KMS-11 (cell line): ENCODE results near the gene NXN.

Experiments used
- H2AFZ ChIP-seq: fragments of 200-600 bp; sonication (generic); 2 replicates; pipeline ENCODE4 v1.6.1; 2016; ENCODE audit warnings: antibody characterized with exemption, mixed run types, low read depth
- H3K27ac ChIP-seq: fragments of 200-600 bp; sonication (generic); 2 replicates; pipeline ENCODE4 v1.6.1; 2016; ENCODE audit warnings: mild to moderate bottlenecking, mixed run types
- H3K27me3 ChIP-seq: fragments of 200-600 bp; sonication (generic); 2 replicates; pipeline ENCODE4 v1.6.1; 2017; ENCODE audit warnings: mild to moderate bottlenecking, low read depth, mixed run types, moderate library complexity; ENCODE audit not compliant: insufficient read depth
- H3K36me3 ChIP-seq: fragments of 200-600 bp; sonication (generic); 2 replicates; pipeline ENCODE4 v1.6.1; 2017; ENCODE audit warnings: mild to moderate bottlenecking, mixed run types; ENCODE audit not compliant: insufficient read depth
- H3K4me1 ChIP-seq: fragments of 200-600 bp; sonication (generic); 2 replicates; pipeline ENCODE4 v1.6.1; 2016; ENCODE audit warnings: mild to moderate bottlenecking, low read depth, mixed run types; ENCODE audit not compliant: poor library complexity, severe bottlenecking
- H3K4me2 ChIP-seq: fragments of 200-600 bp; sonication (generic); 2 replicates; pipeline ENCODE4 v1.7.0; 2016; ENCODE audit warnings: mild to moderate bottlenecking, mixed run types
- H3K4me3 ChIP-seq: fragments of 200-600 bp; sonication (generic); IDR thresholded peaks from 2 replicates; pipeline ENCODE4 v1.6.1; 2017; ENCODE audit warnings: low read depth, low read length, mixed read lengths; ENCODE audit not compliant: insufficient read depth
- H3K79me2 ChIP-seq: fragments of 200-600 bp; sonication (generic); 2 replicates; pipeline ENCODE4 v1.6.1; 2016; ENCODE audit warnings: low read depth, mixed run types; ENCODE audit not compliant: insufficient read depth
- H3K9ac ChIP-seq: fragments of 200-600 bp; sonication (generic); 2 replicates; pipeline ENCODE4 v1.6.1; 2016; ENCODE audit warnings: mild to moderate bottlenecking, mixed run types
- H4K20me1 ChIP-seq: fragments of 200-600 bp; sonication (generic); 2 replicates; pipeline ENCODE4 v1.6.1; 2016; ENCODE audit warnings: mild to moderate bottlenecking, mixed run types; ENCODE audit not compliant: insufficient read depth
- TF ChIP-seq, protein P1 (sequence below): fragments of 200-600 bp; sonication (generic); conservative IDR thresholded peaks from 2 replicates; pipeline ENCODE4 v1.6.1; 2017; ENCODE audit warnings: low read depth, mild to moderate bottlenecking, antibody characterized with exemption, low read length, moderate library complexity, mixed read lengths

NXN gene

GRCh38 chr17:903691-904481 is 75.7 kb downstream of the NXN start:
- TF ChIP-seq, protein P1, sequence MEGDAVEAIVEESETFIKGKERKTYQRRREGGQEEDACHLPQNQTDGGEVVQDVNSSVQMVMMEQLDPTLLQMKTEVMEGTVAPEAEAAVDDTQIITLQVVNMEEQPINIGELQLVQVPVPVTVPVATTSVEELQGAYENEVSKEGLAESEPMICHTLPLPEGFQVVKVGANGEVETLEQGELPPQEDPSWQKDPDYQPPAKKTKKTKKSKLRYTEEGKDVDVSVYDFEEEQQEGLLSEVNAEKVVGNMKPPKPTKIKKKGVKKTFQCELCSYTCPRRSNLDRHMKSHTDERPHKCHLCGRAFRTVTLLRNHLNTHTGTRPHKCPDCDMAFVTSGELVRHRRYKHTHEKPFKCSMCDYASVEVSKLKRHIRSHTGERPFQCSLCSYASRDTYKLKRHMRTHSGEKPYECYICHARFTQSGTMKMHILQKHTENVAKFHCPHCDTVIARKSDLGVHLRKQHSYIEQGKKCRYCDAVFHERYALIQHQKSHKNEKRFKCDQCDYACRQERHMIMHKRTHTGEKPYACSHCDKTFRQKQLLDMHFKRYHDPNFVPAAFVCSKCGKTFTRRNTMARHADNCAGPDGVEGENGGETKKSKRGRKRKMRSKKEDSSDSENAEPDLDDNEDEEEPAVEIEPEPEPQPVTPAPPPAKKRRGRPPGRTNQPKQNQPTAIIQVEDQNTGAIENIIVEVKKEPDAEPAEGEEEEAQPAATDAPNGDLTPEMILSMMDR: no peak
- Histone ChIP-seq H3K79me2 (no peaks in the 10 kb centered on the region), H3K9ac (no peak overlapping the region), H3K4me3 (no peak overlapping the region), H2AFZ (no peak overlapping the region), H3K4me2 (no peak overlapping the region), H3K36me3 (no peaks in the 10 kb centered on the region), H4K20me1 (no peaks in the 10 kb centered on the region), H3K4me1 (no peaks in the 10 kb centered on the region), H3K27me3 (peaks cover 32% of the 10 kb centered on the region), H3K27ac (no peak overlapping the region)

DNA sequence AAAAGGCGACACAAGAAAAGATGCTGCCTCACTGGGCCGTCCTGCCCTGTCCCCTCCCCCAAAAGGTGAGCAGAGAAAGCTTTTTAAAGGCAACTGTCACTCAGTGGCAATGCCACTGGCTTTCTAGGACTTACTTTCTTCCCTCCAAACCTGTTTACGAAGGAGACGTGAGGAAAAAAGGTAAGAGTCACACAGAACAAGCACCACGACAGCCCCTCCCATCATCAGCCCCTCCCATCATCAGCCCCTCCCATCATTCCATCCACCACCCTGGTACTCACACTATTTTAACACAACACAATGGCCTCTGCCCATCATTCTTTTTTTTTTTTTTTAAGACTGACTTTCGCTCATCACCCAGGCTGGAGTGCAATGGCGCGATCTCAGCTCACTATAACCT is 77.1 kb downstream of the NXN start:
- no peak overlapping the region for H2AFZ ChIP-seq
- H3K79me2 ChIP-seq: no peaks in the 10 kb centered on the region
- H3K27ac ChIP-seq: no peak overlapping the region
- no peak overlapping the region for H3K4me2 ChIP-seq
- H3K4me1 ChIP-seq: no peaks in the 10 kb centered on the region
- no peaks in the 10 kb centered on the region for H3K36me3 ChIP-seq
- H3K27me3 ChIP-seq: peaks cover 30% of the 10 kb centered on the region
- no peak overlapping the region for H3K4me3 ChIP-seq
- H4K20me1 ChIP-seq: no peaks in the 10 kb centered on the region
- TF ChIP-seq, protein P1: no peak
- H3K9ac ChIP-seq: no peak overlapping the region

- H3K36me3 ChIP-seq: no peaks in the 10 kb centered on the region
- H3K4me2 ChIP-seq: no peak overlapping the region
- no peaks in the 10 kb centered on the region for H3K4me1 ChIP-seq
- H3K4me3 ChIP-seq: no peak overlapping the region
- H2AFZ ChIP-seq: no peak overlapping the region
- no peaks in the 10 kb centered on the region for H4K20me1 ChIP-seq
- no peak overlapping the region for H3K27ac ChIP-seq
- no peak overlapping the region for H3K9ac ChIP-seq
- H3K79me2 ChIP-seq: no peaks in the 10 kb centered on the region
- peaks cover 32% of the 10 kb centered on the region for H3K27me3 ChIP-seq
- TF ChIP-seq, protein P1: no peak
Measured at GRCh38 chr17:901964-902363, 77.6 kb downstream of the NXN start.

GRCh38 chr17:901191-901950 is 78.2 kb downstream of the NXN start:
- H2AFZ ChIP-seq: no peak overlapping the region
- H4K20me1 ChIP-seq: no peaks in the 10 kb centered on the region
- no peaks in the 10 kb centered on the region for H3K36me3 ChIP-seq
- H3K4me2 ChIP-seq: no peak overlapping the region
- H3K4me1 ChIP-seq: no peaks in the 10 kb centered on the region
- H3K27me3 ChIP-seq: peaks cover 32% of the 10 kb centered on the region; the same call in 1 of the 2 replicates
- H3K79me2 ChIP-seq: no peaks in the 10 kb centered on the region
- no peak overlapping the region for H3K27ac ChIP-seq
- TF ChIP-seq, protein P1: no peak
- no peak overlapping the region for H3K4me3 ChIP-seq
- H3K9ac ChIP-seq: no peak overlapping the region
